Astrocyte of the cerebellum (primary cell): ENCODE data around the gene LMX1B.

Experiments
- DNase-seq: peaks from one replicate; pipeline ENCODE4 v3.0.0-alpha.2; 2011; ENCODE audit warnings: low read depth
- H3K4me3 ChIP-seq: 2 replicates; pipeline ENCODE4 v1.5.1; 2011; ENCODE audit warnings: mild to moderate bottlenecking, low read depth, low read length, moderate library complexity
- in situ Hi-C: cut with HindIII; loops from 2 replicates; pipeline ENCODE4 v1.10.0; 2017; ENCODE audit warnings: low sequenced_read_pairs
- TF ChIP-seq, protein P1 (sequence below): IDR thresholded peaks from 2 replicates; pipeline ENCODE4 v1.5.1; 2012; ENCODE audit warnings: low read length, low read depth, moderate library complexity, mild to moderate bottlenecking; ENCODE audit errors: missing control alignments

Gene LMX1B

DNA sequence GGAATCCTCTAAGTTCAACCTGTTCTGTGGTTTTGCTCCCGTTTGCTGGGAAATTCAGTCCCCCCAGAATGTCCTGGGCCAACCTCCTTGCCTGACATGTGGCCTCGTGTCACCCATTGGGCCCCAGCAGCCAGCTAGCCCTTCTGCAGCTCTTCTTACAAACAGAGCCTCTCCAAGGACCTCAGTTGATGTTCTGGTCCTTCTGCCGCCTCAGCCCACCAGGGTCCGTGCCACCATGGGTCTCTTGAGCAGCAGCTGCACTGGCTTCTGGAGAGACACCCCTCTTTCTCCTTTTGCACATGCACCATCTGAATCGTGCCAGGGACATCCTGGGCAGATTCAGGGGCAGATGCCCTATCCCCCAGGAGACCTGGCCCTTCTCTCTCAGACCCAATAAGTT lies 85.0 kb downstream of the LMX1B start:
- TF ChIP-seq, protein P1, sequence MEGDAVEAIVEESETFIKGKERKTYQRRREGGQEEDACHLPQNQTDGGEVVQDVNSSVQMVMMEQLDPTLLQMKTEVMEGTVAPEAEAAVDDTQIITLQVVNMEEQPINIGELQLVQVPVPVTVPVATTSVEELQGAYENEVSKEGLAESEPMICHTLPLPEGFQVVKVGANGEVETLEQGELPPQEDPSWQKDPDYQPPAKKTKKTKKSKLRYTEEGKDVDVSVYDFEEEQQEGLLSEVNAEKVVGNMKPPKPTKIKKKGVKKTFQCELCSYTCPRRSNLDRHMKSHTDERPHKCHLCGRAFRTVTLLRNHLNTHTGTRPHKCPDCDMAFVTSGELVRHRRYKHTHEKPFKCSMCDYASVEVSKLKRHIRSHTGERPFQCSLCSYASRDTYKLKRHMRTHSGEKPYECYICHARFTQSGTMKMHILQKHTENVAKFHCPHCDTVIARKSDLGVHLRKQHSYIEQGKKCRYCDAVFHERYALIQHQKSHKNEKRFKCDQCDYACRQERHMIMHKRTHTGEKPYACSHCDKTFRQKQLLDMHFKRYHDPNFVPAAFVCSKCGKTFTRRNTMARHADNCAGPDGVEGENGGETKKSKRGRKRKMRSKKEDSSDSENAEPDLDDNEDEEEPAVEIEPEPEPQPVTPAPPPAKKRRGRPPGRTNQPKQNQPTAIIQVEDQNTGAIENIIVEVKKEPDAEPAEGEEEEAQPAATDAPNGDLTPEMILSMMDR = no peak
- in situ Hi-C loops = no loop called here
- DNase-seq = no peak
- no peak overlapping the region for H3K4me3 ChIP-seq

DNA sequence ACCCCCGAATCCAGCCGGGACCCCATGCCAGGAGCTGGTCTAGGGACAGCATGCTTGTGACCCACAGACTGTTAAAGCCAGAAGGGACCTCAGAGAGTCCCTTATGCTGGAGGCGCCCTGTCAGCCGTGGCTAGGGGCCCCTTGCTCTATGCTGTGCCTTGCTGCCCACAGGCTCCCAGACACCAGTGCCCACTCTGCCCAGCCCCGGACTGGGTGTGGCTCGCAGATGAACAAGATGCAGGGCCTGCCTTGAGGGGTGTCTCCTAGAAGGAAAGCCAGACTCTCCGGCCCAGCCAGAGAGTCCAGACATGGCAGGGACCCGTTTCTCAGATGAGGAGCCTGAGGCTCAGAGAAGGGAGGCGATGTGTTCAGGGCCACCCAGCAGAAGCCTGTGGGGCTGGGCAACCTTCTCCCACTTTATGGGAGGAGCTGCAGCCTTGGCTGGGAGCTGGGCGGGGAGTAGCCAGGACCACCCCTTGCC lies 85.7 kb downstream of the LMX1B start:
- no peak for DNase-seq
- in situ Hi-C loops = no loop called here
- no peak overlapping the region for H3K4me3 ChIP-seq
- TF ChIP-seq, protein P1 = no peak

DNA sequence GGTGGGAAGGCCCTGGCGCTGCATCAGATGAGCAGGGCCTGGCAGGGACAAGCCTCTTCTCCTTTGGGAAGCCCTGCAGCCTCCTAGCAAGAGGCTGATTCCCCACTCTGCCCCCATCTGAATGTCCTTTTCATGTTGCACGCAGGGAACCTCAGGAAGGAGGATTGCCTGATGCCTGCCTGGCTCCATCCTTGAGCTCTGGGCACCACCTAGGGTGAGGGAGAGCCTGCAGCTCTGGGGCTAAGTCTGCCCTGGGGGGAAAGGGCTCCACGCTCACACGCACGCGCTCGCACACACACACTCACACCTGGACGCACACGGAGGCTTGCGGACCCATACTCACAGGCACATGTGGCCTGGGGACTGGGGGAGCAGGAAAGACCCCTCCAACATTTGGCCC lies 86.6 kb downstream of the LMX1B start:
- TF ChIP-seq, protein P1 = no peak
- no peak for DNase-seq
- in situ Hi-C loops = no loop called here

DNA sequence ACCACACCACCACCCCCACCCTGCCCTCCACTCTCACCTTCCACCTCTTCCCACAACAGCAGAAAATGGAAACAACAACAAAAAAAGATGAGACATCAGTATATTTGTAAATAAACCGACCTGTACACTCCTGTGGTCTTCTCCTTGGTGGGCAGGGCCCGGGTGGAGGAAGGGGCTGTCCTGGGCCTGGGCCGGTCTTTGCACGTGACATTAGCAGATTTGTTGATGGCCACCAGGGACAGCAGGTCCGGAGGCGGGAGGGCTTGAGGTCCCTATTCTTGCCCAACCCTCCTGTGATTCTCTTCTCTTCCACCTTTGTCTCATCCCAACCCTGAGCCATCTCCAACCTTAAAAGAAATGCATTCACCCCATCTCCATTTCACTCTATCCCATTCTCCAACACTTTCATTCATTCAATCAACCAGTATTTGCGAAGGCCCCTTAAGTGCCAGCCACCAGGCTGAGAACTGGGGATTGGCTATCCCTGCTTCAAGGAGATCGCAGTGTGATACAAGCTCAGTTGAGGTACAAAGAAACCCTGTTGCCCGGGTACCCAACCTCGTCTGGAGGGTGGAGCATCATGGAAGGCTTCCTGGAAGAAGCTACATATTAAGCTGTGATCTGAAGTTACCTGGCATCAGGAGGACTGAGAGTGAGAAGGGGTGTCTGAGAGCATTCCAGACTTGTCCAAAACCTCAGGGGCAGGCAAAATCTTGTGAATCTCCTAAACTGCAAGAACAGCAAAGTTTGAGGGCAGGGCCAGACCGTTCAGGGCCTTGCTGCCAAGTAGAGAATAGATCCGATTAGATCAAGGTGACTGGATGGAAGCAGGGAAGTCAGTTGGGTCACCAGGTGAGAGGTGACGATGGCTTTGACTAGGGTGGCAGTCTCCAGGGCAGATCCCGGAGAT lies 87.4 kb downstream of the LMX1B start:
- in situ Hi-C loops = no loop called here
- H3K4me3 ChIP-seq = no peak overlapping the region
- DNase-seq = no peak
- TF ChIP-seq, protein P1 = no peak

More for the DNA sequence above, 86.6 kb downstream of the LMX1B start:
- H3K4me3 ChIP-seq = no peak overlapping the region

DNA sequence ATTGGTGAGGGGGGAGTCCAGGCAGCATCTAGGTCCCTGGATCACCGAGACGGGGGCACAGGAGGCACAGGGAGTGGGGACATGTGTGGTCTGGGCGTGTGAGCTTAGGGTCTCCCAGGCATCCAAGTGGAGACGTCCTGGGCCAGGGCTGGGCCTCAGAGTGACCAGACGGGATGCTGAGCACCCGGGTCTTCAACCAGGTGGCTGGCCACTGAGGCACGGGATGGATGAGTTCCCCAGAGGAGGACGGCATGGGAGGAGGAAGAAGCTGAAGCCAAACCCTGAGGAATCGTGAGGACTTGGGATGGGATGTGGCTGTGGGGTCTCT lies 88.0 kb downstream of the LMX1B start:
- no peak overlapping the region for H3K4me3 ChIP-seq
- TF ChIP-seq, protein P1 = no peak
- DNase-seq = no peak
- in situ Hi-C loops = no loop called here

DNA sequence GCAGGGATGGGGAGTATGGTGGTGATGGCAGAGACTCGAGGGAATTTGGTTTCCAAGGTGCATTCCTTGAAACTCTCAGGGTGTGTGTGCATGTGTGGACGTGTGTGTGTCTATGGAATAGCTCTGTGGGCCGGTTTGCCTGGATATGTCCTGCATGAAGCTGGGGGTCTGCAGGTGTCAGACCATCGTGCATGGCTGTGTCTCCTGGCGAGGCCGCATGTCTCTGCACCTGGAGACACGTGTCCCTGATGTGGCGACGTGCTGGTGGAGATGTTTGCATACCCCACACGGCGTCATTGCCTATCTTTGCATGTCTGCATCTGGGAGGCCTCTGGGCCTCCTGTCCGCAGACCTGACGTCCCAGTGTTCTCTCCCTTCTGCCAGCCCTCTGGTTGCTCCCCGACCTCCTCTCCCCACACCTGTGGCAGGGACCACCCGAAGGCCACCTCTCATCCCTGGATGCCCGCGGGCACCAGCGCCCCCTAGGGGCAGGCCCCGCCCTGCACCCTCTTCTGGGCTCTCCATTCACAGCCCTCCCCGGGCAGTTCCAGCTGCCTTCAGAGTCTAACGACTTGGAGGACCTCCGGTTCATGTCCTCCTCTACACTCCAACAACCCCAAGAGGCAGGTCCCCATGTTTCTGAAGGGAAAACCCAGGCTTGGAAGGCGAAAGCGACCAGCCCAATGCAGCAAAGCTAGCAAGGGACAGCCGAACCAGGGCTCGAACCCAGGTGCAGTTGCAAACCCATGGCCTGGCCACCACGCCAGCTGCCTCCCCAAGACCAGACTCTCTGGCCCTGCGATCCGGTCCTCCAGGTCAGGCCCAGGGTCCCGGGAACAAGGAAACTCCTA lies 88.6 kb downstream of the LMX1B start:
- in situ Hi-C loops = no loop called here
- H3K4me3 ChIP-seq = no peak overlapping the region
- TF ChIP-seq, protein P1 = peak; percentile 63
- no peak for DNase-seq
